WTC11 (cell line): ENCODE measurements around the gene ATP5F1D.

ENCODE experiments used
- AFF4 ChIP-seq: sonication (generic); formaldehyde crosslinking; IDR thresholded peaks from 2 replicates; pipeline ENCODE4 v1.8.1; 2023; ENCODE audit warnings: mild to moderate bottlenecking, missing genetic modification reagents, borderline replicate concordance
- CTCF ChIP-seq: fragments of 200-600 bp; IDR thresholded peaks from 2 replicates; pipeline ENCODE4 v1.8.0; 2022; ENCODE audit warnings: antibody characterized with exemption
- NR3C1 ChIP-seq: sonication (generic); formaldehyde crosslinking; conservative IDR thresholded peaks from 2 replicates; pipeline ENCODE4 v1.8.1; 2023; ENCODE audit warnings: low read depth, mild to moderate bottlenecking, missing genetic modification reagents

- no peak for TF ChIP-seq CTCF
- TF ChIP-seq NR3C1 = no peak
- no peak for TF ChIP-seq AFF4
These were observed 4.4 kb upstream of the ATP5F1D start for GRCh38 chr19:1237027-1237659.
